PC-9 (cell line): ENCODE measurements around the gene LRRTM4.

Experiments used
- EZH2 ChIP-seq: fragments of 200-600 bp; sonication (generic); IDR thresholded peaks from 2 replicates; pipeline ENCODE4 v1.8.0; 2017; ENCODE audit warnings: antibody characterized with exemption, low read depth
- TF ChIP-seq, protein P1 (sequence below): fragments of 200-600 bp; sonication (generic); conservative IDR thresholded peaks from 2 replicates; pipeline ENCODE4 v1.6.1; 2017; ENCODE audit warnings: mixed run types, antibody characterized with exemption, mild to moderate bottlenecking, moderate library complexity

DNA sequence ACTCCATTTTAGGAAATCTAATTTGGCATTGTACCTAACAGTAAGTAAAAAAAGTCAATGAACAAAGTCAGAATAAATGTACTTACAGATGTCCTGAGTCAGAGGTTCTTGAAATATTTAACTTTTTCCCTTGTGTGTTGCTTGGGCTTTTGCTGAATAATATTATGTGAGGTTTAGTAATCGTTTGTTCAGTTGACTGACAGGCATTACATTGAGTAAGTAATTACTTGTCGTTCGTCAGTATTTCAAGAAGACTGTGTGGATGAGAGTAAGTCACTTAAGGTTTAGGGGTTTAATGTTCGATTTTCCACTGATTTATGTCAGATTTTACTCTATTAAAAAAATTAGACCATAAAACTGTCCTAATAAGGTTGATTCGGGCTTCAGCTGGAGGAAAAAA lies 342.9 kb downstream of the LRRTM4 start:
- TF ChIP-seq, protein P1, sequence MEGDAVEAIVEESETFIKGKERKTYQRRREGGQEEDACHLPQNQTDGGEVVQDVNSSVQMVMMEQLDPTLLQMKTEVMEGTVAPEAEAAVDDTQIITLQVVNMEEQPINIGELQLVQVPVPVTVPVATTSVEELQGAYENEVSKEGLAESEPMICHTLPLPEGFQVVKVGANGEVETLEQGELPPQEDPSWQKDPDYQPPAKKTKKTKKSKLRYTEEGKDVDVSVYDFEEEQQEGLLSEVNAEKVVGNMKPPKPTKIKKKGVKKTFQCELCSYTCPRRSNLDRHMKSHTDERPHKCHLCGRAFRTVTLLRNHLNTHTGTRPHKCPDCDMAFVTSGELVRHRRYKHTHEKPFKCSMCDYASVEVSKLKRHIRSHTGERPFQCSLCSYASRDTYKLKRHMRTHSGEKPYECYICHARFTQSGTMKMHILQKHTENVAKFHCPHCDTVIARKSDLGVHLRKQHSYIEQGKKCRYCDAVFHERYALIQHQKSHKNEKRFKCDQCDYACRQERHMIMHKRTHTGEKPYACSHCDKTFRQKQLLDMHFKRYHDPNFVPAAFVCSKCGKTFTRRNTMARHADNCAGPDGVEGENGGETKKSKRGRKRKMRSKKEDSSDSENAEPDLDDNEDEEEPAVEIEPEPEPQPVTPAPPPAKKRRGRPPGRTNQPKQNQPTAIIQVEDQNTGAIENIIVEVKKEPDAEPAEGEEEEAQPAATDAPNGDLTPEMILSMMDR = no peak
- no peak for TF ChIP-seq EZH2
